Measurements from ENCODE around the gene ADGRL1. TPM values are rescaled to one million over a fixed set of nuclear protein-coding genes. Genes with fewer than 3 reads are reported as not detected.
"Not testable (repeated sequence)": the region's sequence is repeated elsewhere in the genome, so short reads cannot be mapped to it uniquely, and the experiment has no call there.

Gene ADGRL1
- total and polyA plus RNA-seq, 2 donors = 3.6 to 8.4 TPM

- H3K27ac ChIP-seq (ENCODE audit: low read depth in 1 of 2, low read length in 1 of 2) = peak overlapping the region in 1 of 2 donors; percentile 72
- WGBS = 45% methylated on average over 7 of the region's 7 CpGs
- peaks cover 14 to 39% of the 10 kb centered on the region in 2 donors for H3K4me1 ChIP-seq (ENCODE audit: control insufficient read depth in 2 of 2, insufficient read depth in 2 of 2, low read length in 2 of 2)
- H3K36me3 ChIP-seq (ENCODE audit: control insufficient read depth in 2 of 2, insufficient read depth in 2 of 2, low read length in 1 of 2); H3K9me3 ChIP-seq (ENCODE audit: control insufficient read depth in 2 of 2, insufficient read depth in 1 of 2, low read length in 1 of 2); DNase-seq (ENCODE audit: low read depth in 6 of 9, low spot score in 9 of 9): not testable (repeated sequence)
- H3K27me3 ChIP-seq (ENCODE audit: control insufficient read depth in 2 of 2, insufficient read depth in 1 of 2, low read length in 1 of 2) = peaks cover 2 to 43% of the 10 kb centered on the region in 2 donors
- peak overlapping the region; percentile 55 to 68 for H3K4me3 ChIP-seq (ENCODE audit: low read length in 2 of 2)
These were observed 1.8 kb upstream of the ADGRL1 start for GRCh38 chr19:14207796-14208195.

- under 1% methylated on average over 89 of the region's 89 CpGs for WGBS
- Histone ChIP-seq H3K4me3 (ENCODE audit: low read length in 2 of 2) (peak overlapping the region; percentile 55 to 68), H3K27me3 (ENCODE audit: control insufficient read depth in 2 of 2, insufficient read depth in 1 of 2, low read length in 1 of 2) (peaks cover 2 to 43% of the 10 kb centered on the region in 2 donors), H3K4me1 (ENCODE audit: control insufficient read depth in 2 of 2, insufficient read depth in 2 of 2, low read length in 2 of 2) (peaks cover 14 to 42% of the 10 kb centered on the region in 2 donors), H3K27ac (ENCODE audit: low read depth in 1 of 2, low read length in 1 of 2) (peak overlapping the region; percentile 64 to 85)
- not testable (repeated sequence) for H3K9me3 ChIP-seq (ENCODE audit: control insufficient read depth in 2 of 2, insufficient read depth in 1 of 2, low read length in 1 of 2); H3K36me3 ChIP-seq (ENCODE audit: control insufficient read depth in 2 of 2, insufficient read depth in 2 of 2, low read length in 1 of 2)
- DNase-seq (ENCODE audit: low read depth in 6 of 9, low spot score in 9 of 9) = peak; percentile 87 to 97 (median 92)
These were observed 1.1 kb upstream of the ADGRL1 start for GRCh38 chr19:14206737-14207726.

- Histone ChIP-seq H3K4me1 (ENCODE audit: control insufficient read depth in 2 of 2, insufficient read depth in 2 of 2, low read length in 2 of 2) (peaks cover 14 to 42% of the 10 kb centered on the region in 2 donors), H3K27me3 (ENCODE audit: control insufficient read depth in 2 of 2, insufficient read depth in 1 of 2, low read length in 1 of 2) (peaks cover 2 to 43% of the 10 kb centered on the region in 2 donors), H3K4me3 (ENCODE audit: low read length in 2 of 2) (peak overlapping the region; percentile 41 to 55), H3K27ac (ENCODE audit: low read depth in 1 of 2, low read length in 1 of 2) (peak overlapping the region in 1 of 2 donors; percentile 64)
- H3K36me3 ChIP-seq (ENCODE audit: control insufficient read depth in 2 of 2, insufficient read depth in 2 of 2, low read length in 1 of 2); H3K9me3 ChIP-seq (ENCODE audit: control insufficient read depth in 2 of 2, insufficient read depth in 1 of 2, low read length in 1 of 2): not testable (repeated sequence)
- under 1% methylated on average over 63 of the region's 67 CpGs for WGBS
- DNase-seq (ENCODE audit: low read depth in 6 of 9, low spot score in 9 of 9) = peak in 2 of 9 donors; percentile 40 to 41
These were observed 339 bp upstream of the ADGRL1 start for GRCh38 chr19:14206308-14206707.

- peaks cover 2 to 32% of the 10 kb centered on the region in 2 donors for H3K27me3 ChIP-seq (ENCODE audit: control insufficient read depth in 2 of 2, insufficient read depth in 1 of 2, low read length in 1 of 2)
- not testable (repeated sequence) for H3K36me3 ChIP-seq (ENCODE audit: control insufficient read depth in 2 of 2, insufficient read depth in 2 of 2, low read length in 1 of 2); H3K27ac ChIP-seq (ENCODE audit: low read depth in 1 of 2, low read length in 1 of 2); H3K9me3 ChIP-seq (ENCODE audit: control insufficient read depth in 2 of 2, insufficient read depth in 1 of 2, low read length in 1 of 2); DNase-seq (ENCODE audit: low read depth in 6 of 9, low spot score in 9 of 9)
- peaks cover 14 to 42% of the 10 kb centered on the region in 2 donors for H3K4me1 ChIP-seq (ENCODE audit: control insufficient read depth in 2 of 2, insufficient read depth in 2 of 2, low read length in 2 of 2)
- WGBS = 24% methylated on average over 28 of the region's 28 CpGs
- peak overlapping the region; percentile 26 to 55 for H3K4me3 ChIP-seq (ENCODE audit: low read length in 2 of 2)
These were observed 1.1 kb downstream of the ADGRL1 start for GRCh38 chr19:14204676-14205451.

GRCh38 chr19:14204219-14204618 lies 1.8 kb downstream of the ADGRL1 start:
- DNase-seq (ENCODE audit: low read depth in 6 of 9, low spot score in 9 of 9); H3K4me3 ChIP-seq (ENCODE audit: low read length in 2 of 2); H3K36me3 ChIP-seq (ENCODE audit: control insufficient read depth in 2 of 2, insufficient read depth in 2 of 2, low read length in 1 of 2); H3K27ac ChIP-seq (ENCODE audit: low read depth in 1 of 2, low read length in 1 of 2); H3K9me3 ChIP-seq (ENCODE audit: control insufficient read depth in 2 of 2, insufficient read depth in 1 of 2, low read length in 1 of 2): not testable (repeated sequence)
- 88% methylated on average over 7 of the region's 7 CpGs for WGBS
- Histone ChIP-seq H3K4me1 (ENCODE audit: control insufficient read depth in 2 of 2, insufficient read depth in 2 of 2, low read length in 2 of 2) (peaks cover 14 to 38% of the 10 kb centered on the region in 2 donors), H3K27me3 (ENCODE audit: control insufficient read depth in 2 of 2, insufficient read depth in 1 of 2, low read length in 1 of 2) (peaks cover under 1 to 26% of the 10 kb centered on the region in 2 donors)

- not testable (repeated sequence) for H3K36me3 ChIP-seq (ENCODE audit: control insufficient read depth in 2 of 2, insufficient read depth in 2 of 2, low read length in 1 of 2); H3K4me3 ChIP-seq (ENCODE audit: low read length in 2 of 2); DNase-seq (ENCODE audit: low read depth in 6 of 9, low spot score in 9 of 9); H3K9me3 ChIP-seq (ENCODE audit: control insufficient read depth in 2 of 2, insufficient read depth in 1 of 2, low read length in 1 of 2); H3K27ac ChIP-seq (ENCODE audit: low read depth in 1 of 2, low read length in 1 of 2)
- WGBS = 89% methylated on average over 18 of the region's 20 CpGs
- H3K4me1 ChIP-seq (ENCODE audit: control insufficient read depth in 2 of 2, insufficient read depth in 2 of 2, low read length in 2 of 2) = peaks cover 14 to 38% of the 10 kb centered on the region in 2 donors
- peaks cover 0 to 22% of the 10 kb centered on the region in 2 donors for H3K27me3 ChIP-seq (ENCODE audit: control insufficient read depth in 2 of 2, insufficient read depth in 1 of 2, low read length in 1 of 2)
These were observed 2.2 kb downstream of the ADGRL1 start for GRCh38 chr19:14203788-14204187.

- H3K4me3 ChIP-seq (ENCODE audit: low read length in 2 of 2) = no peak overlapping the region
- WGBS = 4% methylated on average over 13 of the region's 13 CpGs
- peaks cover 14 to 38% of the 10 kb centered on the region in 2 donors for H3K4me1 ChIP-seq (ENCODE audit: control insufficient read depth in 2 of 2, insufficient read depth in 2 of 2, low read length in 2 of 2)
- H3K9me3 ChIP-seq (ENCODE audit: control insufficient read depth in 2 of 2, insufficient read depth in 1 of 2, low read length in 1 of 2) = peaks cover 0 to 5% of the 10 kb centered on the region in 2 donors
- peaks cover 0 to 16% of the 10 kb centered on the region in 2 donors for H3K27me3 ChIP-seq (ENCODE audit: control insufficient read depth in 2 of 2, insufficient read depth in 1 of 2, low read length in 1 of 2)
- peak overlapping the region in 1 of 2 donors; percentile 3 for H3K27ac ChIP-seq (ENCODE audit: low read depth in 1 of 2, low read length in 1 of 2)
- H3K36me3 ChIP-seq (ENCODE audit: control insufficient read depth in 2 of 2, insufficient read depth in 2 of 2, low read length in 1 of 2) = no peaks in the 10 kb centered on the region
- peak in 4 of 9 donors; percentile 33 to 70 (median 57) for DNase-seq (ENCODE audit: low read depth in 6 of 9, low spot score in 9 of 9)
These were observed 2.8 kb downstream of the ADGRL1 start for GRCh38 chr19:14203177-14203576.

GRCh38 chr19:14201481-14201880 lies 4.5 kb downstream of the ADGRL1 start:
- DNase-seq (ENCODE audit: low read depth in 6 of 9, low spot score in 9 of 9); H3K4me3 ChIP-seq (ENCODE audit: low read length in 2 of 2); H3K9me3 ChIP-seq (ENCODE audit: control insufficient read depth in 2 of 2, insufficient read depth in 1 of 2, low read length in 1 of 2); H3K27ac ChIP-seq (ENCODE audit: low read depth in 1 of 2, low read length in 1 of 2); H3K36me3 ChIP-seq (ENCODE audit: control insufficient read depth in 2 of 2, insufficient read depth in 2 of 2, low read length in 1 of 2): not testable (repeated sequence)
- Histone ChIP-seq H3K4me1 (ENCODE audit: control insufficient read depth in 2 of 2, insufficient read depth in 2 of 2, low read length in 2 of 2) (peaks cover 14 to 28% of the 10 kb centered on the region in 2 donors), H3K27me3 (ENCODE audit: control insufficient read depth in 2 of 2, insufficient read depth in 1 of 2, low read length in 1 of 2) (peaks cover 0 to 12% of the 10 kb centered on the region in 2 donors)
- WGBS = 91% methylated on average over 8 of the region's 8 CpGs

Measured in thymus (tissue), 11 donors.